K562 treated with DMSO at 1 percent for 4 hours (cell line): ENCODE data around the gene EPO. TPM values are rescaled to one million over a fixed set of nuclear protein-coding genes. Genes with fewer than 3 reads are reported as not detected.

ENCODE experiments used
- total RNA-seq: library from RNA; unstranded; fragments of 300-600 nt; gene quantifications from 2 replicates; pipeline ENCODE4 v1.2.3, GENCODE V29; 2022; ENCODE audit not compliant: insufficient read depth

EPO gene
- total RNA-seq: not detected in 2 replicates

GRCh38 chr7:100720279-100720670 is at the start of gene EPO:
Gene EPO (plus strand): TSS chr7:100720468. CDS start chr7:100720981, 513 bp downstream.

GRCh38 chr7:100673302-100673941 is 46.8 kb upstream of the EPO start, which contains the start of gene GNB2:
Gene GNB2 (plus strand): TSS chr7:100673740. CDS start chr7:100676266, 2,526 bp downstream.

GRCh38 chr7:100694098-100694745 is 26.0 kb upstream of the EPO start, which contains the start of gene GIGYF1:
Gene GIGYF1 (minus strand): TSS chr7:100694250. CDS start chr7:100688238, 6,012 bp downstream.

GRCh38 chr7:100705753-100706671 is 14.3 kb upstream of the EPO start, which contains the start of gene POP7:
Gene POP7 (plus strand): TSS chr7:100706121. CDS start chr7:100706831, 710 bp downstream.

Other genes with a start within 250 kb of the EPO start
- 114 and 119 TPM in 2 replicates for gene TSC22D4, start 241.3 kb upstream of the EPO start, total RNA-seq
- gene NYAP1, start 236.5 kb upstream of the EPO start, total RNA-seq: 0.74 and 0.88 TPM in 2 replicates
- 13.6 and 22.2 TPM in 2 replicates for gene AGFG2, start 181.3 kb upstream of the EPO start, total RNA-seq
- 11.0 and 16.3 TPM in 2 replicates for gene SAP25, start 146.6 kb upstream of the EPO start, total RNA-seq
- gene LRCH4, start 134.3 kb upstream of the EPO start, total RNA-seq: 68.5 and 72.5 TPM in 2 replicates
- gene FBXO24, start 134.1 kb upstream of the EPO start, total RNA-seq: 0.89 TPM in 1 of 2 replicates, not detected in the other
- gene PCOLCE, start 118.1 kb upstream of the EPO start, total RNA-seq: 13.3 and 15.8 TPM in 2 replicates
- gene MOSPD3, start 107.9 kb upstream of the EPO start, total RNA-seq: 33.2 and 34.1 TPM in 2 replicates
- 95.8 and 146 TPM in 2 replicates for gene TFR2, start 78.9 kb upstream of the EPO start, total RNA-seq
- not detected in 2 replicates for gene ACTL6B, start 64.0 kb upstream of the EPO start, total RNA-seq
- 528 and 530 TPM in 2 replicates for gene GNB2, start 46.7 kb upstream of the EPO start, total RNA-seq
- 23.8 and 26.5 TPM in 2 replicates for gene GIGYF1, start 26.2 kb upstream of the EPO start, total RNA-seq
- gene POP7, start 14.3 kb upstream of the EPO start, total RNA-seq: 71.9 and 86.3 TPM in 2 replicates
- not detected in 2 replicates for gene ZAN, start 13.1 kb downstream of the EPO start, total RNA-seq
- gene EPHB4, start 107.1 kb downstream of the EPO start, total RNA-seq: 26.9 and 39.6 TPM in 2 replicates
- 14.5 and 16.4 TPM in 2 replicates for gene SLC12A9, start 132.2 kb downstream of the EPO start, total RNA-seq
- gene TRIP6, start 146.9 kb downstream of the EPO start, total RNA-seq: 86.6 and 86.7 TPM in 2 replicates
- 84.8 and 130 TPM in 2 replicates for gene SRRT, start 154.6 kb downstream of the EPO start, total RNA-seq
- not detected in 2 replicates for gene UFSP1, start 169.2 kb downstream of the EPO start, total RNA-seq
- 0.96 and 1.6 TPM in 2 replicates for gene ACHE, start 175.4 kb downstream of the EPO start, total RNA-seq
- gene MUC3A, start 229.1 kb downstream of the EPO start, total RNA-seq: not detected in 2 replicates
- gene MUC12, start 249.1 kb downstream of the EPO start, total RNA-seq: not detected in 2 replicates